IMR-90 (cell line): ENCODE results near the gene KIFAP3. TPM values are rescaled to one million over a fixed set of nuclear protein-coding genes. Genes with fewer than 3 reads are reported as not detected.

Experiments
- ATAC-seq: fragments of 200-7000 bp; cut with Tn5 transposase; 2 replicates; pipeline ENCODE4 v1.9.1; 2020; ENCODE audit warnings: low read depth, mild to moderate bottlenecking, moderate library complexity
- BruUV-seq: library from RNA; stranded (reverse); fragments of 400-500 nt; replicated peaks from 2 replicates; lab custom pipeline; 2021; lab: Mats Ljungman, UMichigan
- CTCF ChIA-PET: fragments of 300-600 bp; formaldehyde crosslinking; extraction: SDS; loops from one replicate; lab custom pipeline; 2021; ENCODE audit warnings: antibody characterized with exemption; lab: Yijun Ruan, JAX
- POLR2A ChIA-PET: fragments of 300-600 bp; sonication (Branson Sonifier 250); formaldehyde crosslinking; loops from one replicate; lab custom pipeline; 2022; ENCODE audit warnings: antibody characterized with exemption; ENCODE audit not compliant: unreplicated experiment; lab: Charles Lee
- DNase-seq: peaks from one replicate; pipeline ENCODE4 v3.0.0; 2013
- H2AFZ ChIP-seq: replicated peaks from 2 replicates; pipeline ENCODE3; 2013; ENCODE audit warnings: low read length, mild to moderate bottlenecking; ENCODE audit not compliant: poor library complexity
- H2AK5ac ChIP-seq: 2 replicates; pipeline ENCODE4 v1.6.1; 2013; ENCODE audit warnings: low read depth, low read length, inconsistent platforms
- H2AK9ac ChIP-seq: replicated peaks from 2 replicates; pipeline ENCODE3; 2013; ENCODE audit warnings: mild to moderate bottlenecking, low read depth, low read length, moderate library complexity; ENCODE audit not compliant: poor library complexity
- H2BK120ac ChIP-seq: 2 replicates; pipeline ENCODE4 v1.6.1; 2013; ENCODE audit warnings: low read depth, low read length, inconsistent platforms
- H2BK15ac ChIP-seq: 3 replicates; pipeline ENCODE4 v1.6.1; 2013; ENCODE audit warnings: low read depth, low read length, inconsistent platforms
- H2BK20ac ChIP-seq: 2 replicates; pipeline ENCODE4 v1.6.1; 2013; ENCODE audit warnings: low read depth, mild to moderate bottlenecking, inconsistent platforms, low read length, moderate library complexity
- H2BK5ac ChIP-seq: 2 replicates; pipeline ENCODE4 v1.6.1; 2013; ENCODE audit warnings: mild to moderate bottlenecking, low read depth, low read length, inconsistent platforms; ENCODE audit not compliant: poor library complexity, severe bottlenecking
- H3K14ac ChIP-seq: replicated peaks from 2 replicates; pipeline ENCODE4 v1.6.1; 2013; ENCODE audit warnings: low read depth, low read length, inconsistent platforms
- H3K18ac ChIP-seq: 2 replicates; pipeline ENCODE4 v1.6.1; 2013; ENCODE audit warnings: low read depth, low read length, control low read depth
- H3K23ac ChIP-seq: 2 replicates; pipeline ENCODE4 v1.6.1; 2013; ENCODE audit warnings: low read depth, low read length, inconsistent platforms
- H3K27ac ChIP-seq: 2 replicates; pipeline ENCODE4 v1.5.1; 2013; ENCODE audit warnings: mild to moderate bottlenecking, control low read depth, low read length; ENCODE audit not compliant: insufficient read depth
- H3K27me3 ChIP-seq: 2 replicates; pipeline ENCODE4 v1.6.1; 2013; ENCODE audit warnings: low read length; ENCODE audit not compliant: control insufficient read depth, insufficient read depth
- H3K36me3 ChIP-seq: 2 replicates; pipeline ENCODE4 v1.6.1; 2013; ENCODE audit warnings: low read length, mixed read lengths; ENCODE audit not compliant: control insufficient read depth, insufficient read depth
- H3K4ac ChIP-seq: 2 replicates; pipeline ENCODE4 v1.6.1; 2013; ENCODE audit warnings: low read depth, low read length, inconsistent platforms
- H3K4me1 ChIP-seq: 2 replicates; pipeline ENCODE4 v1.6.1; 2013; ENCODE audit warnings: low read length, mixed read lengths; ENCODE audit not compliant: control insufficient read depth, insufficient read depth
- H3K4me2 ChIP-seq: 2 replicates; pipeline ENCODE4 v1.6.1; 2013; ENCODE audit warnings: low read depth, mild to moderate bottlenecking, control low read depth, low read length, moderate library complexity
- H3K4me3 ChIP-seq: 2 replicates; pipeline ENCODE4 v1.5.1; 2013; ENCODE audit warnings: low read depth, mild to moderate bottlenecking, control low read depth, low read length, moderate library complexity; ENCODE audit not compliant: insufficient read depth
- H3K56ac ChIP-seq: 2 replicates; pipeline ENCODE4 v1.6.1; 2013; ENCODE audit warnings: low read length, inconsistent platforms; ENCODE audit not compliant: insufficient read depth; ENCODE audit errors: extremely low read depth
- H3K79me1 ChIP-seq, 2 experiments: 2 replicates each; pipeline ENCODE4 v1.6.1; 2013; ENCODE audit warnings: low read length in 2 of 2, inconsistent platforms in 1 of 2, low read depth in 1 of 2
- H3K9ac ChIP-seq: 2 replicates; pipeline ENCODE4 v1.6.1; 2013; ENCODE audit warnings: low read depth, low read length, control low read depth
- H3K9me1 ChIP-seq: 2 replicates; pipeline ENCODE4 v1.6.1; 2013; ENCODE audit warnings: low read length, inconsistent platforms; ENCODE audit not compliant: insufficient read depth
- H3K9me3 ChIP-seq: 2 replicates; pipeline ENCODE4 v1.6.1; 2013; ENCODE audit warnings: low read length; ENCODE audit not compliant: control insufficient read depth, insufficient read depth
- H4K20me1 ChIP-seq: 2 replicates; pipeline ENCODE4 v1.6.1; 2013; ENCODE audit warnings: low read length, inconsistent platforms; ENCODE audit not compliant: insufficient read depth
- H4K5ac ChIP-seq: 2 replicates; pipeline ENCODE4 v1.6.1; 2013; ENCODE audit warnings: mild to moderate bottlenecking, low read depth, low read length, control low read depth
- H4K8ac ChIP-seq, 2 experiments: 2 replicates each; pipeline ENCODE4 v1.6.1; 2013; ENCODE audit warnings: low read depth in 2 of 2, low read length in 2 of 2, control low read depth in 1 of 2, inconsistent platforms in 1 of 2
- H4K91ac ChIP-seq: 2 replicates; pipeline ENCODE4 v1.6.1; 2013; ENCODE audit warnings: low read depth, low read length, inconsistent platforms; ENCODE audit not compliant: insufficient read depth
- MAFK ChIP-seq: IDR thresholded peaks from 2 replicates; pipeline ENCODE4 v1.6.1; 2012; ENCODE audit warnings: low read depth, low read length, improper control_type of control experiment
- POLR2A ChIP-seq: IDR thresholded peaks from 2 replicates; pipeline ENCODE4 v1.6.1; 2012; ENCODE audit warnings: mild to moderate bottlenecking, low read depth, low read length
- SMC3 ChIP-seq: fragments of 150-350 bp; IDR thresholded peaks from 2 replicates; pipeline ENCODE4 v1.6.1; 2016; ENCODE audit warnings: low read depth, mild to moderate bottlenecking, antibody characterized with exemption, low read length, moderate library complexity
- dilution Hi-C: fragments of 300-500 bp; cut with HindIII; formaldehyde crosslinking; loops from one replicate; pipeline ENCODE4 v1.14.3; 2018; ENCODE audit warnings: low sequenced_read_pairs; ENCODE audit not compliant: unreplicated experiment
- in situ Hi-C: fragments of 300-500 bp; cut with MboI; formaldehyde crosslinking; loops from 3 replicates; pipeline ENCODE4 v1.14.3; 2019; ENCODE audit warnings: low sequenced_read_pairs, inconsistent platforms, mixed read lengths
- intact Hi-C: fragments of 100-400 bp; cut with micrococcal nuclease; formaldehyde crosslinking; loops from 2 replicates; pipeline ENCODE4 v1.10.0; 2022
- polyA plus RNA-seq, 3 experiments: library from polyadenylated mRNA; depleted of rRNA; stranded (reverse); fragments of >200 nt; gene quantifications; 2 replicates each; pipeline ENCODE4 v1.2.3, GENCODE V29; 2012; ENCODE audit warnings: low replicate concordance in 1 of 3
- total RNA-seq: library from RNA; depleted of rRNA; stranded (reverse); fragments of >200 nt; gene quantifications from 2 replicates; pipeline ENCODE4 v1.2.3, GENCODE V29; 2012

KIFAP3 gene
- total and polyA plus RNA-seq, 2 of the 4 experiments (the other 2 are of a cell fraction) = 10.5 to 10.9 TPM

- no peak overlapping the region for H2BK15ac ChIP-seq
- H3K4me2 ChIP-seq = no peak overlapping the region
- no peak overlapping the region for H2BK120ac ChIP-seq
- no peaks in the 10 kb centered on the region for H3K4me1 ChIP-seq
- no peak overlapping the region for H4K5ac ChIP-seq
- H3K27me3 ChIP-seq = no peaks in the 10 kb centered on the region
- H3K79me1 ChIP-seq = peaks cover 0 to 14% of the 10 kb centered on the region in 2 experiments; a peak in 2 of 4 replicates
- no peak overlapping the region for H2AK5ac ChIP-seq
- no peak overlapping the region for H2AFZ ChIP-seq
- no peak for DNase-seq
- in situ Hi-C loops = no loop called here
- no peaks in the 10 kb centered on the region for H4K20me1 ChIP-seq
- H2AK9ac ChIP-seq = no peak overlapping the region
- dilution Hi-C loops = no loop called here
- ATAC-seq = no peak
- no peak overlapping the region for H4K91ac ChIP-seq
- no peaks in the 10 kb centered on the region for H3K9me1 ChIP-seq
- H3K14ac ChIP-seq = no peak overlapping the region
- POLR2A ChIA-PET = no interaction called here
- H2BK5ac ChIP-seq = no peak overlapping the region
- no peak overlapping the region for H2BK20ac ChIP-seq
- CTCF ChIA-PET = no interaction called here
- no peak overlapping the region for H3K4ac ChIP-seq
- H3K36me3 ChIP-seq = no peaks in the 10 kb centered on the region
- H3K27ac ChIP-seq = no peak overlapping the region
- no peak overlapping the region for H4K8ac ChIP-seq
- H3K23ac ChIP-seq = no peak overlapping the region
- no peak overlapping the region for H3K9ac ChIP-seq
- intact Hi-C loops = no loop called here
- no peak overlapping the region for H3K18ac ChIP-seq
- TF ChIP-seq SMC3 = no peak
- no peak for TF ChIP-seq POLR2A
- TF ChIP-seq MAFK = no peak
- H3K9me3 ChIP-seq = peaks cover 2% of the 10 kb centered on the region; the same call in 1 of the 2 replicates
- BruUV-seq = no TSS peak
- H3K4me3 ChIP-seq = no peak overlapping the region
- no peak overlapping the region for H3K56ac ChIP-seq
Measured at GRCh38 chr1:170076199-170076598, 1.7 kb upstream of the KIFAP3 start.
